Progenitor cell of endocrine pancreas (in vitro differentiated cells): ENCODE data around the gene SLC6A2. TPM values are rescaled to one million over a fixed set of nuclear protein-coding genes. Genes with fewer than 3 reads are reported as not detected.

Experiments
- DNase-seq: peaks from one replicate; pipeline ENCODE4 v3.0.0; 2021; ENCODE audit warnings: low spot score; ENCODE audit not compliant: unreplicated experiment
- H3K27ac Mint-ChIP-seq: 2 replicates; pipeline ENCODE4 v1.8.0; 2021; ENCODE audit warnings: mild to moderate bottlenecking, moderate library complexity, mixed read lengths
- H3K27me3 Mint-ChIP-seq: 2 replicates; pipeline ENCODE4 v1.8.0; 2021; ENCODE audit warnings: mixed read lengths
- H3K36me3 Mint-ChIP-seq: 2 replicates; pipeline ENCODE4 v1.8.0; 2022; ENCODE audit warnings: mixed read lengths; ENCODE audit not compliant: insufficient read depth
- H3K4me1 Mint-ChIP-seq: 2 replicates; pipeline ENCODE4 v1.8.0; 2021; ENCODE audit warnings: low read depth, mixed read lengths
- H3K4me3 Mint-ChIP-seq: 2 replicates; pipeline ENCODE4 v1.8.0; 2021; ENCODE audit warnings: low read depth, mild to moderate bottlenecking, moderate library complexity, mixed read lengths
- H3K9me3 Mint-ChIP-seq: 2 replicates; pipeline ENCODE4 v1.8.0; 2021; ENCODE audit warnings: low read depth, mixed read lengths
- CTCF ChIP-seq: fragments of 200-600 bp; sonication (generic); IDR thresholded peaks from one replicate; pipeline ENCODE4 v1.5.0; 2021; ENCODE audit warnings: antibody characterized with exemption, mild to moderate bottlenecking; ENCODE audit not compliant: unreplicated experiment
- total RNA-seq: library from RNA; stranded (reverse); gene quantifications from 2 replicates; pipeline ENCODE4 v1.2.1, GENCODE V29; 2021

The SLC6A2 gene
- total RNA-seq, 1 donor from 2014 or later, result not detected

GRCh38 chr16:55656691-55657092 is 904 bp downstream of the SLC6A2 start:
- Mint-ChIP-seq H3K9me3 (no peaks in the 10 kb centered on the region), H3K4me1 (peaks cover 4% of the 10 kb centered on the region), H3K27ac (no peak overlapping the region), H3K4me3 (peak overlapping the region; percentile 54), H3K27me3 (peaks cover 52% of the 10 kb centered on the region), H3K36me3 (no peaks in the 10 kb centered on the region)
- no peak for DNase-seq
- no peak for TF ChIP-seq CTCF

DNA sequence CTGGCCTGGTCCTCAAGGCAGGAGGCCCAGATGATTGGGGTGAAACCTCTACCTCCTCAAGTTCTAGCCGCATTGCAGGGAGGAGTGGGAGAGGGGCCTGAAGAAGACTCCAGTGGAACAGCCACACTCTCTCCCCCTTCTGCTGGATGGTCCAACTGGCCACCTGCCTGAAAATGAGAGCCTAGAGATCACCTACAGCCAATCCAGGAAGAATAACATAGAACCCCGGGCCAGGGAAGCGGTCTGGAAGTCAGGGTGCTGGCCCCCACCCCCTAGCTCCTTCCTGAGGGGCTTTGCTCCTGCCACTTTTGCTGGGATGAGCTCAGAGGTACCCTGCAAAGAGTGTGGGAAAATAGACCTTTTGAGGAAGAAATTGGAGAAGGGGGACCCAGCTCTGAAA is 1.8 kb downstream of the SLC6A2 start:
- Mint-ChIP-seq H3K27me3 (peaks cover 61% of the 10 kb centered on the region), H3K4me1 (peaks cover 4% of the 10 kb centered on the region), H3K4me3 (no peak overlapping the region), H3K27ac (no peak overlapping the region), H3K9me3 (no peaks in the 10 kb centered on the region), H3K36me3 (no peaks in the 10 kb centered on the region)
- TF ChIP-seq CTCF, result no peak
- DNase-seq, result no peak

GRCh38 chr16:55658898-55659420 is 3.2 kb downstream of the SLC6A2 start:
- DNase-seq, result no peak
- H3K4me1 Mint-ChIP-seq, result peaks cover 4% of the 10 kb centered on the region
- peaks cover 6% of the 10 kb centered on the region for H3K9me3 Mint-ChIP-seq
- no peak for TF ChIP-seq CTCF
- H3K27ac Mint-ChIP-seq, result no peak overlapping the region
- H3K27me3 Mint-ChIP-seq, result peaks cover 61% of the 10 kb centered on the region
- H3K36me3 Mint-ChIP-seq, result no peaks in the 10 kb centered on the region
- H3K4me3 Mint-ChIP-seq, result no peak overlapping the region

DNA sequence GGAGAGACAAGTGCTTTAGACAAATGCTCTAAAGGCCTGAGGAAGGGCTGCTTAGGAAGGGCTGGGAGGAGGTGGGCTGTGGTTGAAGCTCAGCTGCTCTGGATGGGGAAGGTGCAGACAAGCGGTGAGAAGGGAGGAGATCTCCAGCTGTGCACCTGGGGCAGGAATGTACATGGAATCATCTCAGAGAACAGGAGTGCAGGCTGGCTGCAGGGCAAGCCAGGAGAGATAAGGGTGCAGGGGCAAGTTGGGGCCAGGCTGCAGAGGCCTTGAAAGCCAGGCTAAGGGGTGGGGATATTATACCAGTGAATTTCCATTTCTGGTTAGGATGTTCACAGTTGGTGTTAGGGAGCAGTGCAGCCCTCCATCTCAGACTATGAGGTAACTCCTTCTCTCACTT is 4.2 kb downstream of the SLC6A2 start:
- no peak for DNase-seq
- peaks cover 61% of the 10 kb centered on the region for H3K27me3 Mint-ChIP-seq
- peaks cover 6% of the 10 kb centered on the region for H3K9me3 Mint-ChIP-seq
- no peak overlapping the region for H3K27ac Mint-ChIP-seq
- H3K36me3 Mint-ChIP-seq, result no peaks in the 10 kb centered on the region
- no peak for TF ChIP-seq CTCF
- H3K4me1 Mint-ChIP-seq, result peaks cover 6% of the 10 kb centered on the region
- no peak overlapping the region for H3K4me3 Mint-ChIP-seq

GRCh38 chr16:55660828-55661227 is 5.0 kb downstream of the SLC6A2 start:
- Mint-ChIP-seq H3K9me3 (peaks cover 6% of the 10 kb centered on the region), H3K4me1 (peaks cover 6% of the 10 kb centered on the region), H3K36me3 (no peaks in the 10 kb centered on the region), H3K27ac (no peak overlapping the region), H3K4me3 (no peak overlapping the region), H3K27me3 (peaks cover 66% of the 10 kb centered on the region)
- no peak for TF ChIP-seq CTCF
- DNase-seq, result no peak
